Body of pancreas (tissue), 4 donors: ENCODE data around the gene HIP1.
"Not testable (repeated sequence)": the region's sequence is repeated elsewhere in the genome, so short reads cannot be mapped to it uniquely, and the experiment has no call there.

ENCODE experiments used
- POLR2A ChIP-seq, 3 donors: fragments of 450-650 bp; IDR thresholded peaks; one replicate each; pipeline ENCODE4 v1.6.1; 2016; ENCODE audit warnings: antibody characterized with exemption in 3 of 3, mild to moderate bottlenecking in 2 of 3
- TF ChIP-seq, protein P1 (sequence below), 7 experiments: fragments of 450-650 bp in 4 of 7; fragments of 200-600 bp in 3 of 7; sonication (generic) in 3 of 7; IDR thresholded peaks; one replicate each; pipeline ENCODE4 v1.5.1; 2016 to 2019; ENCODE audit warnings: antibody characterized with exemption in 7 of 7

GRCh38 chr7:75492020-75492419 lies 246.7 kb downstream of the HIP1 start, which contains the start of gene SPDYE5:
- TF ChIP-seq, protein P1, sequence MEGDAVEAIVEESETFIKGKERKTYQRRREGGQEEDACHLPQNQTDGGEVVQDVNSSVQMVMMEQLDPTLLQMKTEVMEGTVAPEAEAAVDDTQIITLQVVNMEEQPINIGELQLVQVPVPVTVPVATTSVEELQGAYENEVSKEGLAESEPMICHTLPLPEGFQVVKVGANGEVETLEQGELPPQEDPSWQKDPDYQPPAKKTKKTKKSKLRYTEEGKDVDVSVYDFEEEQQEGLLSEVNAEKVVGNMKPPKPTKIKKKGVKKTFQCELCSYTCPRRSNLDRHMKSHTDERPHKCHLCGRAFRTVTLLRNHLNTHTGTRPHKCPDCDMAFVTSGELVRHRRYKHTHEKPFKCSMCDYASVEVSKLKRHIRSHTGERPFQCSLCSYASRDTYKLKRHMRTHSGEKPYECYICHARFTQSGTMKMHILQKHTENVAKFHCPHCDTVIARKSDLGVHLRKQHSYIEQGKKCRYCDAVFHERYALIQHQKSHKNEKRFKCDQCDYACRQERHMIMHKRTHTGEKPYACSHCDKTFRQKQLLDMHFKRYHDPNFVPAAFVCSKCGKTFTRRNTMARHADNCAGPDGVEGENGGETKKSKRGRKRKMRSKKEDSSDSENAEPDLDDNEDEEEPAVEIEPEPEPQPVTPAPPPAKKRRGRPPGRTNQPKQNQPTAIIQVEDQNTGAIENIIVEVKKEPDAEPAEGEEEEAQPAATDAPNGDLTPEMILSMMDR (IDR thresholded peaks at IDR 0.05) = not testable (repeated sequence)
- not testable (repeated sequence) for TF ChIP-seq POLR2A (IDR thresholded peaks at IDR 0.05)
